Astrocyte of the spinal cord (primary cell): ENCODE results near the gene TRPC3.

Experiments
- DNase-seq: peaks from one replicate; pipeline ENCODE4 v3.0.0; 2011; ENCODE audit warnings: low read depth, low spot score
- H3K4me3 ChIP-seq: 2 replicates; pipeline ENCODE4 v1.5.1; 2011; ENCODE audit warnings: low read depth, mild to moderate bottlenecking, low read length, moderate library complexity
- CTCF ChIP-seq: IDR thresholded peaks from 2 replicates; pipeline ENCODE4 v1.5.1; 2012; ENCODE audit warnings: low read depth, mild to moderate bottlenecking, low read length, inconsistent platforms
- in situ Hi-C: cut with HindIII; loops from 2 replicates; pipeline ENCODE4 v1.10.0; 2017; ENCODE audit warnings: low sequenced_read_pairs

The TRPC3 gene

GRCh38 chr4:121951521-121952110 lies at the start of gene TRPC3:
TRPC3 (minus strand) TSS chr4:121952060; CDS start chr4:121951680, 380 bp downstream.
- H3K4me3 ChIP-seq, result peak within 1 kb of the TSS; percentile 57
- DNase-seq, result peak; percentile 6

GRCh38 chr4:122000849-122001248 lies 49.0 kb upstream of the TRPC3 start:
- TF ChIP-seq CTCF, result no peak
- in situ Hi-C loops, result no loop called here
- DNase-seq, result peak; percentile 8
- H3K4me3 ChIP-seq, result no peak overlapping the region

More at GRCh38 chr4:121951521-121952110, at the start of gene TRPC3:
- no peak for TF ChIP-seq CTCF
- in situ Hi-C loops, result no loop called here

GRCh38 chr4:121998024-121998423 lies 46.2 kb upstream of the TRPC3 start:
- no peak for DNase-seq
- no peak overlapping the region for H3K4me3 ChIP-seq
- in situ Hi-C loops, result no loop called here
- no peak for TF ChIP-seq CTCF

GRCh38 chr4:121995790-121996537 lies 44.1 kb upstream of the TRPC3 start:
- DNase-seq, result no peak
- in situ Hi-C loops, result no loop called here

GRCh38 chr4:121991968-121992367 lies 40.1 kb upstream of the TRPC3 start:
- no peak for DNase-seq
- no peak overlapping the region for H3K4me3 ChIP-seq
- in situ Hi-C loops, result no loop called here
- TF ChIP-seq CTCF, result no peak

More at GRCh38 chr4:121995790-121996537, 44.1 kb upstream of the TRPC3 start:
- no peak overlapping the region for H3K4me3 ChIP-seq
- no peak for TF ChIP-seq CTCF

- in situ Hi-C loops, result no loop called here
- H3K4me3 ChIP-seq, result no peak overlapping the region
- TF ChIP-seq CTCF, result no peak
- no peak for DNase-seq
These were observed 38.6 kb upstream of the TRPC3 start for GRCh38 chr4:121990489-121990888.
